CD14-positive monocyte (primary cell): ENCODE data around the gene GNRHR. TPM values are rescaled to one million over a fixed set of nuclear protein-coding genes. Genes with fewer than 3 reads are reported as not detected.

Experiments used
- DNase-seq, 3 donors: peaks; one replicate each; pipeline ENCODE4 v3.0.0-alpha.2; 2011 to 2022
- H2AFZ ChIP-seq: 2 replicates; pipeline ENCODE4 v1.6.0; 2012; ENCODE audit warnings: mild to moderate bottlenecking, low read depth, low read length, inconsistent platforms; ENCODE audit not compliant: insufficient read depth, poor library complexity, severe bottlenecking
- H3K27ac ChIP-seq, 2 donors: 1 replicate in 1 of 2; 2 replicates in 1 of 2; pipeline ENCODE4 v1.5.1; 2012 to 2013; ENCODE audit warnings: low read length in 2 of 2, control low read depth in 1 of 2, inconsistent platforms in 1 of 2, low read depth in 1 of 2, mild to moderate bottlenecking in 1 of 2
- H3K27me3 ChIP-seq, 2 donors: one replicate each; pipeline versions ENCODE4 v1.6.0 to v1.6.1; 2011 to 2013; ENCODE audit warnings: low read length in 2 of 2; ENCODE audit not compliant: control insufficient read depth in 2 of 2, insufficient read depth in 2 of 2
- H3K36me3 ChIP-seq, 2 donors: replicated peaks in 1 of 2; 1 replicate in 1 of 2; 2 replicates in 1 of 2; pipeline versions ENCODE4 v1.5.1 to v1.6.1; 2012 to 2013; ENCODE audit warnings: low read length in 2 of 2, control low read depth in 1 of 2, inconsistent platforms in 1 of 2, mild to moderate bottlenecking in 1 of 2; ENCODE audit not compliant: insufficient read depth in 2 of 2, control insufficient read depth in 1 of 2
- H3K4me1 ChIP-seq, 2 donors: 1 replicate in 1 of 2; 2 replicates in 1 of 2; pipeline versions ENCODE4 v1.5.1 to v1.6.1; 2012 to 2013; ENCODE audit warnings: low read length in 2 of 2, control low read depth in 1 of 2, inconsistent platforms in 1 of 2, mild to moderate bottlenecking in 1 of 2, moderate library complexity in 1 of 2; ENCODE audit not compliant: insufficient read depth in 2 of 2, control insufficient read depth in 1 of 2
- H3K4me2 ChIP-seq: replicated peaks from 2 replicates; pipeline ENCODE3; 2012; ENCODE audit warnings: low read length, moderate library complexity, mild to moderate bottlenecking; ENCODE audit not compliant: poor library complexity, severe bottlenecking; ENCODE audit errors: extremely low read depth
- H3K4me3 ChIP-seq, 3 experiments: fragments of 200-600 bp in 1 of 3; sonication (generic) in 1 of 3; replicated peaks in 1 of 3; 1 replicate in 2 of 3; 2 replicates in 1 of 3; pipeline ENCODE4 v1.5.1; 2011 to 2013; ENCODE audit warnings: low read length in 3 of 3, mild to moderate bottlenecking in 3 of 3, control low read depth in 2 of 3, low read depth in 2 of 3, inconsistent platforms in 1 of 3, moderate library complexity in 1 of 3
- H3K79me2 ChIP-seq: 2 replicates; pipeline ENCODE4 v1.6.0; 2012; ENCODE audit warnings: mild to moderate bottlenecking, control low read depth, inconsistent platforms, low read length, moderate library complexity; ENCODE audit not compliant: insufficient read depth
- H3K9ac ChIP-seq: 2 replicates; pipeline ENCODE4 v1.6.0; 2017; ENCODE audit warnings: low read length, mild to moderate bottlenecking; ENCODE audit not compliant: insufficient read depth, poor library complexity, severe bottlenecking
- H3K9me3 ChIP-seq, 2 donors: replicated peaks in 1 of 2; 1 replicate in 1 of 2; 2 replicates in 1 of 2; pipeline versions ENCODE4 v1.5.1 to v1.6.1; 2012 to 2013; ENCODE audit warnings: low read length in 2 of 2, control low read depth in 1 of 2; ENCODE audit not compliant: control insufficient read depth in 1 of 2, insufficient read depth in 1 of 2
- H4K20me1 ChIP-seq: 2 replicates; pipeline ENCODE4 v1.6.0; 2012; ENCODE audit warnings: mild to moderate bottlenecking, low read length, control low read depth, moderate library complexity; ENCODE audit not compliant: insufficient read depth
- H3K27ac Mint-ChIP-seq, 7 donors: one replicate each; pipeline ENCODE4 v1.8.0; 2020; ENCODE audit warnings: mild to moderate bottlenecking in 7 of 7, mixed read lengths in 7 of 7, moderate library complexity in 6 of 7, inconsistent platforms in 2 of 7
- H3K27me3 Mint-ChIP-seq, 3 donors: one replicate each; pipeline ENCODE4 v1.8.0; 2021 to 2022; ENCODE audit warnings: low read depth in 3 of 3, mild to moderate bottlenecking in 3 of 3, mixed read lengths in 3 of 3, moderate library complexity in 3 of 3, inconsistent platforms in 1 of 3
- H3K36me3 Mint-ChIP-seq, 2 donors: one replicate each; pipeline ENCODE4 v1.8.0; 2020; ENCODE audit warnings: mixed read lengths in 2 of 2, inconsistent platforms in 1 of 2, mild to moderate bottlenecking in 1 of 2
- H3K4me1 Mint-ChIP-seq: one replicate; pipeline ENCODE4 v1.8.0; 2020; ENCODE audit warnings: mild to moderate bottlenecking, mixed read lengths
- H3K4me3 Mint-ChIP-seq, 2 donors: one replicate each; pipeline ENCODE4 v1.8.0; 2020; ENCODE audit warnings: mild to moderate bottlenecking in 2 of 2, mixed read lengths in 2 of 2, moderate library complexity in 1 of 2
- H3K9me3 Mint-ChIP-seq, 7 donors: one replicate each; pipeline ENCODE4 v1.8.0; 2020 to 2022; ENCODE audit warnings: mixed read lengths in 7 of 7, mild to moderate bottlenecking in 6 of 7, moderate library complexity in 6 of 7, inconsistent platforms in 2 of 7
- CTCF ChIP-seq: fragments of 200-600 bp; IDR thresholded peaks from one replicate; pipeline ENCODE4 v1.8.0; 2022; ENCODE audit warnings: antibody characterized with exemption, mild to moderate bottlenecking
- WGBS: methylation state at CpG from one replicate; pipeline ENCODE4 v1.1.5; 2013; ENCODE audit warnings: missing lambda C conversion rate; ENCODE audit not compliant: insufficient coverage; 5-methylcytosine and 5-hydroxymethylcytosine counted together
- intact Hi-C, 2 donors: fragments of 100-400 bp; cut with micrococcal nuclease; formaldehyde crosslinking; loops; one replicate each; pipeline versions ENCODE4 v1.15.0 to v1.15.1; 2023
- polyA plus RNA-seq, 3 donors: library from polyadenylated mRNA; depleted of rRNA in 1 of 3; unstranded in 2 of 3; stranded (reverse) in 1 of 3; fragments of 300-500 nt in 2 of 3; fragments of >200 nt in 1 of 3; fragmentation: Illumina TruSeq in 2 of 3; gene quantifications; 1 replicate in 2 of 3; 2 replicates in 1 of 3; pipeline ENCODE4 v1.2.3, GENCODE V29; 2012 to 2021

The GNRHR gene
- polyA plus RNA-seq, 3 donors = not detected

- H3K36me3 Mint-ChIP-seq = no peaks in the 10 kb centered on the region
- Histone ChIP-seq H3K79me2 (no peaks in the 10 kb centered on the region), H3K9ac (no peak overlapping the region), H3K4me3 (no peak overlapping the region), H3K9me3 (no peaks in the 10 kb centered on the region), H3K4me1 (no peaks in the 10 kb centered on the region), H4K20me1 (no peaks in the 10 kb centered on the region), H3K27ac (no peak overlapping the region), H3K27me3 (no peaks in the 10 kb centered on the region), H3K4me2 (no peak overlapping the region), H3K36me3 (no peaks in the 10 kb centered on the region), H2AFZ (no peak overlapping the region)
- H3K4me3 Mint-ChIP-seq = no peak overlapping the region
- no peaks in the 10 kb centered on the region for H3K4me1 Mint-ChIP-seq
- H3K27me3 Mint-ChIP-seq = peaks cover 0 to 4% (median 0%) of the 10 kb centered on the region in 3 donors
- H3K9me3 Mint-ChIP-seq = peaks cover 0 to 3% (median 0%) of the 10 kb centered on the region in 7 donors
- intact Hi-C loops = no loop called here
- no peak for TF ChIP-seq CTCF
- no peak overlapping the region for H3K27ac Mint-ChIP-seq
- no peak for DNase-seq
These were observed 36.5 kb upstream of the GNRHR start for GRCh38 chr4:67790721-67791120.

DNA sequence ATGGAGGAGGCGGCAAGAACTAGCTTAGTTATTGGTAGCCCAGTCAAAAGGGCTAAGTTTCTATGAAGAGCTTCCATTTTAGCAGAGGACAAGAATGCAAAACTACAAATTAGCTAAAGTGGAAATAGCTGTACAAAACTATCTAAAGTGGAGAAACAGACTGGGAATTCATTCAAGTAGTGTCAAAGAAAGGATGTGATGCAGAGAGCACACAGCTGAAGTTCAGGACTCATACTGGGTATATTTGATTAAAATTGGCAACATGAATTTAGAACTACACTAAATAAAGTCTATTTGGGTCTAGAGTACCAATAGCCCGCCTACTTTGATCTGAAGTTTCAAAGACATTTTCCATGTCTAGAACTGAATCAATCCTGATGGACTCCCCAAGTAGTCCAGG is 33.1 kb upstream of the GNRHR start:
- H3K9me3 Mint-ChIP-seq = peaks cover 0 to 3% (median 0%) of the 10 kb centered on the region in 7 donors
- Histone ChIP-seq H3K9me3 (no peaks in the 10 kb centered on the region), H3K4me1 (no peaks in the 10 kb centered on the region), H3K79me2 (no peaks in the 10 kb centered on the region), H2AFZ (no peak overlapping the region), H3K27ac (no peak overlapping the region), H3K9ac (no peak overlapping the region), H3K4me2 (no peak overlapping the region), H3K27me3 (no peaks in the 10 kb centered on the region), H3K4me3 (no peak overlapping the region), H3K36me3 (no peaks in the 10 kb centered on the region), H4K20me1 (no peaks in the 10 kb centered on the region)
- H3K27me3 Mint-ChIP-seq = peaks cover 0 to 1% (median 0%) of the 10 kb centered on the region in 3 donors
- H3K4me3 Mint-ChIP-seq = no peak overlapping the region
- no peak for TF ChIP-seq CTCF
- no peaks in the 10 kb centered on the region for H3K36me3 Mint-ChIP-seq
- H3K27ac Mint-ChIP-seq = no peak overlapping the region
- intact Hi-C loops = no loop called here
- no peaks in the 10 kb centered on the region for H3K4me1 Mint-ChIP-seq
- WGBS = no CpG with 5 or more reads among the region's 2 CpGs
- no peak for DNase-seq
